ENCODE results near the gene RPS6KA5.

The RPS6KA5 gene

DNA sequence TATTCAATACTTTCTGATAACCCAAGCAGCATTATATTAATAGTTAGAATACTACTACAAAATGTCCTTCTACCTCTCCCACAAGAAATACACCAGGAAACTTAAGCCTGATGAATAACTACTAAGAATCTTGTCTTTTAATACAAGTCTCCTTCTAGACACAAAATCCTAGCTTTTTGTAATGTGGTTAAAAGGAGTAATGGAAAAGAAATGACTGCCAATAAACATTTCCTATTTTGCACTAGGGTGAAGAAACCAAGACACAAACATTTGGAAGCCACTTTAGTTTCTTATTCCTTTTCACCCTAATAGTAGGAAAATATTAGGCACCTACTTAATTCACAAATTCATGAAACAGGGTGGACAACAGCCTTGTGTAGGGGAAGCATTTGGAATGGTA lies 192.9 kb downstream of the RPS6KA5 start:
- DNase-seq, result no peak
- H4K20me1 ChIP-seq (ENCODE audit: insufficient read depth, low read length), result no peaks in the 10 kb centered on the region
- TF ChIP-seq EZH2phosphoT487 (IDR thresholded peaks at IDR 0.05; ENCODE audit: low read length), result no peak
- no peak for TF ChIP-seq EZH2 (optimal IDR thresholded peaks at IDR 0.05; ENCODE audit: low read depth, low read length)
- TF ChIP-seq, protein P1, sequence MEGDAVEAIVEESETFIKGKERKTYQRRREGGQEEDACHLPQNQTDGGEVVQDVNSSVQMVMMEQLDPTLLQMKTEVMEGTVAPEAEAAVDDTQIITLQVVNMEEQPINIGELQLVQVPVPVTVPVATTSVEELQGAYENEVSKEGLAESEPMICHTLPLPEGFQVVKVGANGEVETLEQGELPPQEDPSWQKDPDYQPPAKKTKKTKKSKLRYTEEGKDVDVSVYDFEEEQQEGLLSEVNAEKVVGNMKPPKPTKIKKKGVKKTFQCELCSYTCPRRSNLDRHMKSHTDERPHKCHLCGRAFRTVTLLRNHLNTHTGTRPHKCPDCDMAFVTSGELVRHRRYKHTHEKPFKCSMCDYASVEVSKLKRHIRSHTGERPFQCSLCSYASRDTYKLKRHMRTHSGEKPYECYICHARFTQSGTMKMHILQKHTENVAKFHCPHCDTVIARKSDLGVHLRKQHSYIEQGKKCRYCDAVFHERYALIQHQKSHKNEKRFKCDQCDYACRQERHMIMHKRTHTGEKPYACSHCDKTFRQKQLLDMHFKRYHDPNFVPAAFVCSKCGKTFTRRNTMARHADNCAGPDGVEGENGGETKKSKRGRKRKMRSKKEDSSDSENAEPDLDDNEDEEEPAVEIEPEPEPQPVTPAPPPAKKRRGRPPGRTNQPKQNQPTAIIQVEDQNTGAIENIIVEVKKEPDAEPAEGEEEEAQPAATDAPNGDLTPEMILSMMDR (IDR thresholded peaks at IDR 0.05; ENCODE audit: low read length), result no peak
- no peaks in the 10 kb centered on the region for H3K9me3 ChIP-seq (replicated peaks; ENCODE audit: insufficient read depth, low read length)
- no peak overlapping the region for H3K9ac ChIP-seq (ENCODE audit: low read length)
- H3K36me3 ChIP-seq (replicated peaks; ENCODE audit: insufficient read depth, low read length), result no peaks in the 10 kb centered on the region
- no peak overlapping the region for H3K4me3 ChIP-seq (ENCODE audit: low read length)
- no peak overlapping the region for H3K27ac ChIP-seq (ENCODE audit: low read length)
- H3K27me3 ChIP-seq (replicated peaks; ENCODE audit: insufficient read depth, low read length), result no peaks in the 10 kb centered on the region
- H3F3A ChIP-seq (ENCODE audit: insufficient read depth, low read length), result no peaks in the 10 kb centered on the region
- H3K9me2 ChIP-seq (replicated peaks; ENCODE audit: insufficient read depth, low read length), result no peaks in the 10 kb centered on the region
- no peak overlapping the region for H3K4me2 ChIP-seq (ENCODE audit: low read depth, low read length)
- H3K4me1 ChIP-seq (ENCODE audit: low read length), result no peaks in the 10 kb centered on the region
- H2AFZ ChIP-seq (ENCODE audit: low read length), result no peak overlapping the region
- no peaks in the 10 kb centered on the region for H3K79me2 ChIP-seq (ENCODE audit: low read length)

DNA sequence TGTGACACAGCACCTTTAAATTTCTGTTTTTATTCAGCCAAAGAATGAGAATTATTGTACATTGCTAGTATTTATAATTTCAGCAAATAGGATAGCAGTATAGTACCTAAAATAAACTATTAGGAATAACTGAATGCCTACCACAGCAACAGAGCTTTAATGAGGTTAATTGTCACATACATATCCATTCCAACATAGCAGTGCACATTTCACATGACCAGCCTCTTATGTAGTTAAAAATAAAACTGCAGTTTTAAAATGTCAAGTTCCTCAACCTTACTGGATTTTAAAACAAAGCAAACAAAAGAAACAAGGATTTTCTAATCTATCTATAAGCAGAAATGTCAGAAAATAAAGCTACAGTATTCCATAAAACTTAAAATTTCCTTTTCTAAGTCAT lies 193.6 kb downstream of the RPS6KA5 start:
- DNase-seq, result no peak

DNA sequence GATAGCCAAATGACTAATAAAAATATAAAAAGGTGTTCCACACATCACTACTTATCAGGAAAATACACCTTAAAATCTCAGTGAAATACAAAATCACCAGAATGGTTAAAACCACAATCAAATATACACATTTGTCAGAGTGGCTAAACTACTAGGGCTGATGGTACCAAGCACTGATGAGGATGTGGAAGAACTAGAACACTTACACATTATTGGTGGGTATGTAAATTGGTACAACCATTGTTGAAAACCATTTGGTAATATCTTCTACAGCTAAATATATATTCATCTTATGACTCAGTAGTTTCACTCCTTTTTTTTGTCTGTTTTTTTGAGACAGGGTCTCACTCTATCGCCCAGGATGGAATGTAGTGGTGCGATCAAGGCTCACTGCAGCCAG lies 195.7 kb downstream of the RPS6KA5 start:
- no peaks in the 10 kb centered on the region for H3K4me1 ChIP-seq (ENCODE audit: low read length)
- no peak overlapping the region for H3K9ac ChIP-seq (ENCODE audit: low read length)
- TF ChIP-seq, protein P1 (IDR thresholded peaks at IDR 0.05; ENCODE audit: low read length), result no peak
- no peak for TF ChIP-seq EZH2phosphoT487 (IDR thresholded peaks at IDR 0.05; ENCODE audit: low read length)
- no peak for TF ChIP-seq EZH2 (optimal IDR thresholded peaks at IDR 0.05; ENCODE audit: low read depth, low read length)
- H3F3A ChIP-seq (ENCODE audit: insufficient read depth, low read length), result no peaks in the 10 kb centered on the region
- no peaks in the 10 kb centered on the region for H4K20me1 ChIP-seq (ENCODE audit: insufficient read depth, low read length)
- H3K4me3 ChIP-seq (ENCODE audit: low read length), result no peak overlapping the region
- no peak overlapping the region for H2AFZ ChIP-seq (ENCODE audit: low read length)
- no peaks in the 10 kb centered on the region for H3K9me2 ChIP-seq (replicated peaks; ENCODE audit: insufficient read depth, low read length)
- no peak for DNase-seq
- no peaks in the 10 kb centered on the region for H3K27me3 ChIP-seq (replicated peaks; ENCODE audit: insufficient read depth, low read length)
- no peaks in the 10 kb centered on the region for H3K79me2 ChIP-seq (ENCODE audit: low read length)
- H3K36me3 ChIP-seq (replicated peaks; ENCODE audit: insufficient read depth, low read length), result no peaks in the 10 kb centered on the region
- H3K4me2 ChIP-seq (ENCODE audit: low read depth, low read length), result no peak overlapping the region
- H3K27ac ChIP-seq (ENCODE audit: low read length), result no peak overlapping the region
- H3K9me3 ChIP-seq (replicated peaks; ENCODE audit: insufficient read depth, low read length), result no peaks in the 10 kb centered on the region

More for the DNA sequence above, 193.6 kb downstream of the RPS6KA5 start:
- H3K27ac ChIP-seq (ENCODE audit: low read length), result no peak overlapping the region
- H3K36me3 ChIP-seq (replicated peaks; ENCODE audit: insufficient read depth, low read length), result no peaks in the 10 kb centered on the region
- no peak overlapping the region for H3K4me3 ChIP-seq (ENCODE audit: low read length)
- no peaks in the 10 kb centered on the region for H3K27me3 ChIP-seq (replicated peaks; ENCODE audit: insufficient read depth, low read length)
- H3F3A ChIP-seq (ENCODE audit: insufficient read depth, low read length), result no peaks in the 10 kb centered on the region
- H3K79me2 ChIP-seq (ENCODE audit: low read length), result no peaks in the 10 kb centered on the region
- no peaks in the 10 kb centered on the region for H3K4me1 ChIP-seq (ENCODE audit: low read length)
- no peak overlapping the region for H3K9ac ChIP-seq (ENCODE audit: low read length)
- H3K4me2 ChIP-seq (ENCODE audit: low read depth, low read length), result no peak overlapping the region
- H3K9me3 ChIP-seq (replicated peaks; ENCODE audit: insufficient read depth, low read length), result no peaks in the 10 kb centered on the region
- TF ChIP-seq EZH2 (optimal IDR thresholded peaks at IDR 0.05; ENCODE audit: low read depth, low read length), result no peak
- TF ChIP-seq EZH2phosphoT487 (IDR thresholded peaks at IDR 0.05; ENCODE audit: low read length), result no peak
- TF ChIP-seq, protein P1 (IDR thresholded peaks at IDR 0.05; ENCODE audit: low read length), result no peak
- no peaks in the 10 kb centered on the region for H3K9me2 ChIP-seq (replicated peaks; ENCODE audit: insufficient read depth, low read length)
- H2AFZ ChIP-seq (ENCODE audit: low read length), result no peak overlapping the region
- no peaks in the 10 kb centered on the region for H4K20me1 ChIP-seq (ENCODE audit: insufficient read depth, low read length)
